Mesendoderm (in vitro differentiated cells): ENCODE data around the gene LMX1A.
A peak's percentile ranks its signal among the peaks of the same experiment; 100 is the strongest.

Source experiments
- DNase-seq: peaks from one replicate; pipeline ENCODE4 v3.0.0; 2013
- H2AK5ac ChIP-seq: 2 replicates; pipeline ENCODE4 v1.6.1; 2013; ENCODE audit warnings: low read length, inconsistent platforms
- H2BK120ac ChIP-seq: 2 replicates; pipeline ENCODE4 v1.6.1; 2013; ENCODE audit warnings: low read depth, mild to moderate bottlenecking, low read length, moderate library complexity, mixed read lengths
- H2BK15ac ChIP-seq: replicated peaks from 2 replicates; pipeline ENCODE4 v1.6.1; 2013; ENCODE audit warnings: low read depth, mild to moderate bottlenecking, moderate library complexity
- H2BK5ac ChIP-seq: 2 replicates; pipeline ENCODE4 v1.6.1; 2013; ENCODE audit warnings: low read length, inconsistent platforms
- H3K18ac ChIP-seq: 2 replicates; pipeline ENCODE4 v1.6.1; 2013; ENCODE audit warnings: mild to moderate bottlenecking, low read length, mixed read lengths
- H3K23ac ChIP-seq: one replicate; pipeline ENCODE4 v1.6.1; 2013; ENCODE audit warnings: low read length
- H3K27ac ChIP-seq: 2 replicates; pipeline ENCODE4 v1.5.1; 2013; ENCODE audit warnings: low read depth, mild to moderate bottlenecking, inconsistent platforms, low read length, moderate library complexity
- H3K27me3 ChIP-seq: 2 replicates; pipeline ENCODE4 v1.6.1; 2013; ENCODE audit warnings: low read length, control low read depth, mild to moderate bottlenecking, inconsistent platforms; ENCODE audit not compliant: insufficient read depth, poor library complexity
- H3K36me3 ChIP-seq: 2 replicates; pipeline ENCODE4 v1.6.1; 2013; ENCODE audit warnings: low read length, inconsistent platforms; ENCODE audit not compliant: control insufficient read depth, insufficient read depth
- H3K4ac ChIP-seq: one replicate; pipeline ENCODE4 v1.6.1; 2013; ENCODE audit warnings: low read depth, mild to moderate bottlenecking, low read length, moderate library complexity
- H3K4me1 ChIP-seq: 2 replicates; pipeline ENCODE4 v1.6.1; 2013; ENCODE audit warnings: low read depth, low read length, inconsistent platforms; ENCODE audit not compliant: control insufficient read depth
- H3K4me2 ChIP-seq: 2 replicates; pipeline ENCODE4 v1.6.1; 2013; ENCODE audit warnings: low read length
- H3K4me3 ChIP-seq: 2 replicates; pipeline ENCODE4 v1.5.1; 2013; ENCODE audit warnings: mild to moderate bottlenecking, low read length
- H3K56ac ChIP-seq: one replicate; pipeline ENCODE4 v1.6.1; 2013; ENCODE audit warnings: low read length
- H3K79me1 ChIP-seq: 2 replicates; pipeline ENCODE4 v1.6.1; 2013; ENCODE audit warnings: low read length, inconsistent platforms
- H3K79me2 ChIP-seq: 2 replicates; pipeline ENCODE4 v1.6.1; 2013; ENCODE audit warnings: mild to moderate bottlenecking, low read length; ENCODE audit not compliant: control insufficient read depth, insufficient read depth
- H3K9ac ChIP-seq: 2 replicates; pipeline ENCODE4 v1.6.1; 2013; ENCODE audit warnings: low read length, inconsistent platforms
- H4K5ac ChIP-seq: one replicate; pipeline ENCODE4 v1.6.1; 2013; ENCODE audit warnings: low read length
- H4K8ac ChIP-seq: one replicate; pipeline ENCODE4 v1.6.1; 2013; ENCODE audit warnings: low read depth, mild to moderate bottlenecking, control low read depth, low read length, moderate library complexity
- WGBS: extraction: QIAGEN DNeasy Blood & Tissue Kit; methylation state at CpG from one replicate; pipeline ENCODE4 v1.1.7; 2013; ENCODE audit warnings: low lambda C conversion rate, missing lambda C conversion rate; ENCODE audit not compliant: insufficient coverage; ENCODE audit errors: extremely low coverage; 5-methylcytosine and 5-hydroxymethylcytosine counted together

LMX1A gene

GRCh38 chr1:165168467-165168866 is 188.0 kb downstream of the LMX1A start:
- H2BK5ac ChIP-seq, result no peak overlapping the region
- WGBS, result no CpG with 5 or more reads among the region's 4 CpGs
- no peaks in the 10 kb centered on the region for H3K79me2 ChIP-seq
- H2AK5ac ChIP-seq, result no peak overlapping the region
- H3K36me3 ChIP-seq, result no peaks in the 10 kb centered on the region
- H3K9ac ChIP-seq, result no peak overlapping the region
- no peak overlapping the region for H4K8ac ChIP-seq
- no peaks in the 10 kb centered on the region for H3K27me3 ChIP-seq
- H3K4me1 ChIP-seq, result peaks cover 7% of the 10 kb centered on the region
- no peak overlapping the region for H3K4me3 ChIP-seq
- no peak overlapping the region for H2BK120ac ChIP-seq
- DNase-seq, result peak; percentile 68
- no peak overlapping the region for H2BK15ac ChIP-seq
- no peak overlapping the region for H4K5ac ChIP-seq
- no peaks in the 10 kb centered on the region for H3K79me1 ChIP-seq
- H3K4ac ChIP-seq, result no peak overlapping the region
- H3K18ac ChIP-seq, result no peak overlapping the region
- no peak overlapping the region for H3K23ac ChIP-seq
- no peak overlapping the region for H3K27ac ChIP-seq
- no peak overlapping the region for H3K4me2 ChIP-seq
- no peak overlapping the region for H3K56ac ChIP-seq

GRCh38 chr1:165162671-165163241 is 193.8 kb downstream of the LMX1A start:
- no peak overlapping the region for H3K4ac ChIP-seq
- no peaks in the 10 kb centered on the region for H3K4me1 ChIP-seq
- H2AK5ac ChIP-seq, result no peak overlapping the region
- no peaks in the 10 kb centered on the region for H3K79me1 ChIP-seq
- no peaks in the 10 kb centered on the region for H3K79me2 ChIP-seq
- DNase-seq, result peak; percentile 75
- no peak overlapping the region for H3K56ac ChIP-seq
- no peak overlapping the region for H2BK120ac ChIP-seq
- no peak overlapping the region for H4K8ac ChIP-seq
- H2BK5ac ChIP-seq, result no peak overlapping the region
- H3K23ac ChIP-seq, result no peak overlapping the region
- H3K9ac ChIP-seq, result no peak overlapping the region
- no peaks in the 10 kb centered on the region for H3K27me3 ChIP-seq
- no peak overlapping the region for H3K18ac ChIP-seq
- H3K36me3 ChIP-seq, result no peaks in the 10 kb centered on the region
- H3K4me2 ChIP-seq, result no peak overlapping the region
- no CpG with 5 or more reads among the region's 11 CpGs for WGBS
- no peak overlapping the region for H2BK15ac ChIP-seq
- H3K27ac ChIP-seq, result no peak overlapping the region
- H4K5ac ChIP-seq, result no peak overlapping the region
- no peak overlapping the region for H3K4me3 ChIP-seq

GRCh38 chr1:165161130-165161529 is 195.4 kb downstream of the LMX1A start:
- no peak overlapping the region for H3K4me2 ChIP-seq
- no peak overlapping the region for H3K9ac ChIP-seq
- H4K5ac ChIP-seq, result no peak overlapping the region
- no peak overlapping the region for H3K4me3 ChIP-seq
- WGBS, result no CpG with 5 or more reads among the region's 4 CpGs
- no peaks in the 10 kb centered on the region for H3K4me1 ChIP-seq
- H3K36me3 ChIP-seq, result no peaks in the 10 kb centered on the region
- no peak overlapping the region for H3K56ac ChIP-seq
- no peak overlapping the region for H3K27ac ChIP-seq
- no peak overlapping the region for H3K23ac ChIP-seq
- H3K4ac ChIP-seq, result no peak overlapping the region
- no peak overlapping the region for H2BK15ac ChIP-seq
- H3K27me3 ChIP-seq, result no peaks in the 10 kb centered on the region
- H4K8ac ChIP-seq, result no peak overlapping the region
- H3K79me2 ChIP-seq, result no peaks in the 10 kb centered on the region
- no peak overlapping the region for H2BK120ac ChIP-seq
- no peak overlapping the region for H2AK5ac ChIP-seq
- H3K18ac ChIP-seq, result no peak overlapping the region
- H2BK5ac ChIP-seq, result no peak overlapping the region
- DNase-seq, result no peak
- no peaks in the 10 kb centered on the region for H3K79me1 ChIP-seq

- no peak overlapping the region for H3K18ac ChIP-seq
- no peak for DNase-seq
Measured at GRCh38 chr1:165153182-165153581, 203.3 kb downstream of the LMX1A start.

GRCh38 chr1:165152727-165153126 is 203.8 kb downstream of the LMX1A start:
- no peak overlapping the region for H2BK15ac ChIP-seq
- no peak overlapping the region for H3K56ac ChIP-seq
- no peak overlapping the region for H3K4me2 ChIP-seq
- H3K4me3 ChIP-seq, result no peak overlapping the region
- no peak overlapping the region for H3K27ac ChIP-seq
- H3K23ac ChIP-seq, result no peak overlapping the region
- H4K5ac ChIP-seq, result no peak overlapping the region
- no peak overlapping the region for H3K9ac ChIP-seq
- H3K4me1 ChIP-seq, result no peaks in the 10 kb centered on the region
- H2BK5ac ChIP-seq, result no peak overlapping the region
- no peaks in the 10 kb centered on the region for H3K36me3 ChIP-seq
- no peak overlapping the region for H2BK120ac ChIP-seq
- H3K18ac ChIP-seq, result no peak overlapping the region
- H4K8ac ChIP-seq, result no peak overlapping the region
- H3K4ac ChIP-seq, result no peak overlapping the region
- no peaks in the 10 kb centered on the region for H3K79me1 ChIP-seq
- peak; percentile 62 for DNase-seq
- H3K27me3 ChIP-seq, result no peaks in the 10 kb centered on the region
- no peaks in the 10 kb centered on the region for H3K79me2 ChIP-seq
- H2AK5ac ChIP-seq, result no peak overlapping the region
- no CpG with 5 or more reads among the region's 3 CpGs for WGBS

More at GRCh38 chr1:165153182-165153581, 203.3 kb downstream of the LMX1A start:
- no peaks in the 10 kb centered on the region for H3K4me1 ChIP-seq
- no CpG with 5 or more reads among the region's 5 CpGs for WGBS
- no peak overlapping the region for H3K23ac ChIP-seq
- no peak overlapping the region for H3K27ac ChIP-seq
- no peaks in the 10 kb centered on the region for H3K79me2 ChIP-seq
- H2BK120ac ChIP-seq, result no peak overlapping the region
- H3K56ac ChIP-seq, result no peak overlapping the region
- no peaks in the 10 kb centered on the region for H3K79me1 ChIP-seq
- no peaks in the 10 kb centered on the region for H3K27me3 ChIP-seq
- no peak overlapping the region for H4K5ac ChIP-seq
- H2BK5ac ChIP-seq, result no peak overlapping the region
- H3K4me3 ChIP-seq, result no peak overlapping the region
- H2AK5ac ChIP-seq, result no peak overlapping the region
- no peak overlapping the region for H2BK15ac ChIP-seq
- H3K4ac ChIP-seq, result no peak overlapping the region
- no peak overlapping the region for H3K4me2 ChIP-seq
- no peak overlapping the region for H4K8ac ChIP-seq
- no peaks in the 10 kb centered on the region for H3K36me3 ChIP-seq
- H3K9ac ChIP-seq, result no peak overlapping the region

GRCh38 chr1:165152109-165152508 is 204.4 kb downstream of the LMX1A start:
- Histone ChIP-seq H3K36me3 (no peaks in the 10 kb centered on the region), H3K27ac (no peak overlapping the region), H3K4me2 (no peak overlapping the region), H3K23ac (no peak overlapping the region), H3K4ac (no peak overlapping the region), H4K8ac (no peak overlapping the region), H2BK15ac (no peak overlapping the region), H3K79me2 (no peaks in the 10 kb centered on the region), H3K56ac (no peak overlapping the region), H3K79me1 (no peaks in the 10 kb centered on the region), H3K4me3 (no peak overlapping the region), H3K27me3 (no peaks in the 10 kb centered on the region), H3K4me1 (no peaks in the 10 kb centered on the region), H2BK120ac (no peak overlapping the region), H3K18ac (no peak overlapping the region), H3K9ac (no peak overlapping the region), H2BK5ac (no peak overlapping the region), H2AK5ac (no peak overlapping the region), H4K5ac (no peak overlapping the region)
- no CpG with 5 or more reads among the region's 5 CpGs for WGBS
- DNase-seq, result no peak
